Activated gamma-delta T cell treated with anti-CD3 and anti-CD28 coated beads, Interleukin-2, amount 50 U/mL, for 16 hours (primary cell): Measurements from ENCODE around the gene CCDC88C.

ENCODE experiments used
- DNase-seq: peaks from one replicate; pipeline ENCODE4 v3.0.0-alpha.2; 2020; ENCODE audit warnings: low read depth

CCDC88C gene

DNA sequence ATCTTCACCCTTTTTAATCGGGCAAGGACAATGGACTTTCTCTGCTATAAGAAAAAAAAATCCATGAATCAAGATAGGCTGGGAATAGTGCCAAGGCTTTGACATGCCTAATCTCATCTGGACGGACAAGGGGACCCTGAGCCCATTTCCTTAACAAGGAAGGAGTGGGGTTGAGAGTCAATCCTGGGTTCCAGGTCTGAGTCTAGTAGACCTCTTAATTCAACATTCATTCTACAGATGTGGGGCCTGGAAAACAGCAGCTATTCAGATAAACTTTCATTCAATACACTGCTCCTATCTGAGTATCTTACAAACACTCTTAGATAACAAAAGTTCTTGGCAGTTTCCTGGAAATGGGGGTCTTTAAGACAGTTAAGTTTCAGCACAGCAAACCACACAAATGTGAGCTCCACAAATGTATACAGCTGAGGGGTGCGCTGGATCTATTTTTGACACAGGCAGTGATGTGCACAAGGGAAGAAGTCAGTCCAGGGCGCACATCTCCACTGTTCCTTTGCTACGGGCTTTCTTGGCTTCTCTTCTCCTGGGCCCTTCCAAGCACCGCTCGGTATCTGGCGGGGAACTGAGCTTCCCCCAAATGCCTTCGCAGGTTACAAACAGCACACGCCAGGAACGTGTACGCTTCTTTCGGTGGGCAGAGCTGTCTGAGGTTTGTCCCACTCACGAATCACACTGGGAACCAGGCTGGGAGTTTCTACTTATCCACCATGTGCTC is 90.9 kb downstream of the CCDC88C start:
- DNase-seq: no peak

DNA sequence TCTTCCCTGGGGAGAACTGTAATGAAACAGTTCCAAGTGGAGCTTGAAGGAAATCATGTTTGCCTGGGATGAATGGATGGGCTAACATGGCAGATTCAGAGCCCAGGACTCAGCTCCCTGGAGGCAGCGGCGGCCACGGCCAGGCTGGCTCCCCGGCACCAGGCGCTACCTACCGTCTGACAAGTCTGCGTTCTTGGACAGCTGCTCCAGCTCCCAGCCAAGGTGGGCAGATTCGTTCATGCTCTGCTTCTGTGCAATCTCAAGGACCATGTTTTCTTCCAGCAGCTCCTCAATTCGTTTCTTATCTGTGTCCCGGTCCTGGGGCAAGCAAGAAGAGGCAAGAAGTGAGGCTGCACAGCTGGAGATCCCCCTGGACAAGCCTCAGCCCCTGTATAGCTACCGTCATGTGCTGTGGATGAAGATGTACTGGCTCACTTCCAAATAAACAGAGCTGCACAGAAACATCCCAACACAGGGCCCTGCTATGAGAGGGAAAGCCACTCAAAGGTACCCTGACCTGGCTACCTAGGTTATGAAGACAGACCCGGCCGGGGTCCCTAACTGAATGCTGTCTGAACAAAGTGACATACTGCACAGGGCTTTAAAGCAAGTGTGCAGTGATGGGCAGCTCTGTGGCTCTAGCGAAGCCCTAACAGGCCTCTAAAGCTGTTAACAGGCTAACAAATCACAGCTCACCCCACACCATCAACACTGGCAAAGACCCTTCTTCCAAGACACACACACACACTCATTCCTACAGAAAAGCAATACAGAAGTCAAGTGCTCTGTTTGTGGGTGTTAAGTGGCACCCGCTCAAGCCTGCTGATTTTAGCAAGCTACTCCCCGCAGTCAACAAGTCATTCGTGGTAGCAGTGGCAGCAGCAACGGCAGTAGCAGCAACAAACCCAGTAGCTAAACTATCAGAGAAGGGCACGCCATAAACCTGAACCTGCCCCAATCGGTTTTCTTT is 92.7 kb downstream of the CCDC88C start:
- no peak for DNase-seq

DNA sequence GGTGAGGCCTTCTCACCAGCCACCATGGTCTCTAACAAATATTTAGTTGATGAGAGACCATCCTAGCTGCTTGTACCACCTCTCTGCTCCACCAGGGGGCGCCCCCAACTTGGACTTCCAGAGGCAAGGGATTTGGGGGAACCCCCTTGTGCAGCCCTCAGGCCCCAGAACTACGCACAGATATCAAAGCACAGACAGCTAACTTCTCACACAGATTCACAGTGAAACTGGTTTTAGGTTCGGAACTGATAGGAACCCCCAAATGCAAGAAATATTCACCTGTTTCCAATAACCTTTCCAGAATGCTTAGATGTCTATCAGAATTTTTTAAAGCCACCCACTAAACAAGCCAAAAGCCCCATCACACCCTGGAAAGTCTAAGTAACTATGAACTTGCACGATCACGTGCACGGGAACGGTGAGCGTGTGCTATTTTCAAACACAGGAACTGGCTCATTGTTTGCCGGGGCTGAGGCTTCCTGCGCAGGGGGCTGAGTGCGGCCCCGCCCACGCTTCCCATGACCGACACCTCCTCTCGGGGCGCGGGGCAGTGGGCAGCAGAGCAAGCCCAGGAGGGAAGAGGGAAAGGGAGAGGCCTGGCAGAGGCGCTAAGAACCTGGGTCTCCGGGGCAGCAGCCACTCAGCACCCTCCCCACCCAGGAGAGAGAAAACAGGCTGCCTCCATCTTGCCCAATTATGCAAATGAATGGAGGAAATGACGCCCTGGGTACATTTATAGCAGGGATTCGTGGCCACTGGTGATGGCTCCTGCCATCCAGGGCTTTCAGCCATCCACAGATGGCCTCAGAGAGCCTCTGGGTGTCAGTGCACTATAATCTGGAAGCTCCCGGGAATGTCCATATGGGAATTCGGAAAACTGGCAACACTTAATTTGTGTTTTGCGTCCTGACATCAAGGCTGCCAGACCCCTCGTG is 93.7 kb downstream of the CCDC88C start:
- DNase-seq: peak; percentile 94

DNA sequence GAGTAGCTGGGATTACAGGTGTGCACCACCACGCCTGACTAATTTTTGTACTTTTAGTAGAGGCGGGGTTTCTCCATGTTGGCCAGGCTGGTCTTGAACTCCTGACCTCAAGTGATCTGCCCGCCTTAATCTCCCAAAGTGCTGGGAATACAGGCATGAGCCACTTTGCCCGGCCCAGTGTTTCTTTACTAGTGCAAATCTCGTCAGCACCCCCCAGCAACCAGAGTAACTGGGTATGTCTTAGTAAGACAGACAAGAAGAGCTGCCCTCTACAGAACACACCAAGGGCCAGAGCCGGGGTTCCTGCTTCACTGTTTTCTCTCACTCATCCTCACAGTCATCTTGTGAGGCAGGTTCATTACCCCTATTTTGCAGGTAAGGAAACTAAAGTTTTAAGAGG is 94.6 kb downstream of the CCDC88C start:
- no peak for DNase-seq

DNA sequence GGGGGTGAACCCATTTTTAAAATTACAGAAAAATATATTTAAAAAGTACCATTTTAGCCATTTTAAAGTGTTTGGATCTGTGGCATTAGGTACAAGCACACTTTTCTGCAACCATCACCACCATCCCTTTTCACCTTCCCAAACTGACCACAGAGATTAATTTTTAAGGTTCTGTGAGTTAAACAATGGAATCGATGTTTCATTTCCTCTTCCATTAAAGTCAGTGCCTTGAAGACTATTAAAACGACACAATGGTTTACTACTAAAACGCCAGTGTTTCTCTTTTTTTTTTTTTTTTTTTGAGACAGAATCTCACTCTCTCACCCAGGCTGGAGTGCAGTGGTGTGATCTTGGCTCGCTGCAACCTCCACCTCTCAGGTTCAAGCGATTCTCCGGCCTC is 95.0 kb downstream of the CCDC88C start:
- DNase-seq: no peak

DNA sequence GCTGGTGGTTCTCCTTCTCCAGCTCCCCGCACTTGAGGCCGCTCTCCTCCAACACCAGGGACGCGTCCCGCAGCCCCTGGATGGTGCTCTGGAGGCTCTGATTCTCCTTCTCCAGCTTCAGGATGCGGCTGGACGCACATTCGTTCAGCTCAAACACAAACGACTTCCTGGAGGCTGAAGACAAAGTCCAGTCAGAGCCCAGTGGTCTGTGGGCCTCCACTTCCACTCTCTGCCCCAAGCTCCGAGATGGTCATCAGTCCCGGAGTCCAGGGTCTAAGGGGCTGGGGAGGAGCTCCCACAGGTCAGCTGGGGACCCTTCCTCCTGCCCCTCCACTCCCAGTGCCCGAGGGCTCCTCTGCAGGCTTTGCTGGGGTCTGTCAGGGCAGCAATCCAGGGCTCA is 96.5 kb downstream of the CCDC88C start:
- no peak for DNase-seq

DNA sequence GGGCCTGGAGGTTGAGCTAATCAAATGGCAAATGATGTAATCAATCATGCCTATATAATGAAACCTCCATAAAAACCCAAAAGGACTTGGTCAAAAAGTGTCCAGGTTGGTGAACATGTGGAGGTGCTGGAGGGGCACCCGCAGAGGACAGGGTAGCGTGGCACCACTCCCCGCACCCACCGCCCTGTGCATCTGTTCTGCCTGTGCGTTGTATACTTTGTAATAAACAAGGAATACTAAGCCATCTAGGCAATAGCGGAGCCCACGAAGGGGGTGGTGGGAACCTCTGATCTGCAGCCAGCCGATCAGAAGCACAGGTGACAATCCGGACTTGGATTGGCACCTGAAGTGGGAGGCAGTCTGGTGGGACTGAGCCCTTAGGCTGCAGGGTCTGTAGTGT is 97.4 kb downstream of the CCDC88C start:
- DNase-seq: no peak

DNA sequence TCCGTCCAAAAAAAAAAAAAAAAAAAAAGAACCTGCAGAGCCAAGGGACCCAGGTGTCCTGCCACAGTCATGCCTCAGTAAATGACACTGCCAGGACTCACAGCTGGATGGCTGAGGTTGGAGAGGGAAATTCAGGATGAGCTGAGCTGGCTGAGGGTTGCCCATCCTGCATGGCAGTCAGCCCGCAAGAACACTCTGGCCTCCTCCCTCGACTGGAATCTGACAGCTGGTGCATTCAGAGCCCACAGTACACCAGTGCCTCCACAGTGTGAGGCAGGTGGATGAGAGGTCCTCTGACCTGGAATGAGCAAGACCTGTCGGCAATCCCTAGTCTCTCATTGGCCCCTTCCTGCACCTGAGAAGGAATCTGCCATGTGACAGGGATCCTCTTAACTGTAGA is 98.7 kb downstream of the CCDC88C start:
- no peak for DNase-seq

DNA sequence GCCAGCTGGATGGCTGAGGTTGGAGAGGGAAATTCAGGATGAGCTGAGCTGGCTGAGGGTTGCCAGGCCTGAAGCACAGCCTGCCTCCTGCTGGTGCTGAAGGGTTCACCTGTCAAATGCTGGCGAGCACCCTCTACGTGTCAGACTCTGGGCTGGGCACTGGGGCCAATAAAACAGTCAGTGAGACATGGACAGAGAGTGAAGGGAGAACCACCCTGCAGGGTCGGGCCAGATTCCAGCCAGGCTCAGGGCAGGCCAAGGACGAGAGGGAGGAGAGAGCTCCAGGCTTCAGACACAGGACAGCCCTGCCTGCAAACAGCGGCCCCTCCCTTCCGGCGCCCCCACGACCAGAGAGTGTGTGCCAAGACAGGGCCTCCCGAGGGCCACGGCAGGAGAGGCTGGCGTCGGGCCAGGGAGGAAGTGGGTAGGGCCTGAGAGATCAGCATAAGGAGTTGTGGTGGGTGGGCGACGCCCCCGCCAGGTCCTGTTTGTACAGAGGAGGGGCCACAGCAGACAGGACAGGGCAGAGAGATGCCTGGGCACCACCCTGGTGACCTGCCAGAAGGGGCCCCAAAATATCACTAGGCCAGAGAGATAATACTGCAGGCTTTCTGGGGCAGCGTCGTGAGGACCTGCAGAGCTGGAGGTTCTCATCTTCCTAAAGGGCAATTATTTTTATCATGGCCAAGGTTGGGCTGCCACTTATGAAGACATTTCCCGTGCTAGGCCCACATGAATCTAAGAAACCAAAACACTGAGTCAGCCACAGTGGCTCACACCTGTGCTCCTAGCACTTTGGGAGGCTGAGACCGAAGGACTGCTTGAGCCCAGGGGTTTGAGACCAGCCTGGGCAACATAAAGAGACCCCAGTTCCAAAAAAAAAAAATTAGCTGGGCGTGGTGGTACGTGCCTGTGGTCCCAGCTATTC is 100.0 kb downstream of the CCDC88C start:
- DNase-seq: peak; percentile 71

DNA sequence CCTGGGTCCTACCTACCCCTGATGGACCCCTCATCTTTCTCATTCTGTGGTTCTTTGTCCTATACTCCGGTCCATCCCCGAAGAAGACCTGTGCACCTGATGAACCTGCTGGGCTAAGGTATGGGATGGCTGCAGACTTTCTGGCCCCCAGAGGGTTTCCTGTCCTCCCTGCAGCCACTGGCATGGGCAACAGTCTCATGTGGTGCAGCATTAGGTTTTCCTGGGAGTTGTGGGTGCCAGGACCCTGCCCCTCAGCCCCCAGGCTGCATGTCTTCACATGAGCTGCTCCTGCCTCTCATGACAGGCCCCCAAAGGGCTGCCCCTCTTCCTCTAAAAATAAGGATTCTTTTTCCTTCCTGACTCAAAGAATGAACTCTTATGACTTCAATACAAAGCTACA is 100.9 kb downstream of the CCDC88C start:
- no peak for DNase-seq

DNA sequence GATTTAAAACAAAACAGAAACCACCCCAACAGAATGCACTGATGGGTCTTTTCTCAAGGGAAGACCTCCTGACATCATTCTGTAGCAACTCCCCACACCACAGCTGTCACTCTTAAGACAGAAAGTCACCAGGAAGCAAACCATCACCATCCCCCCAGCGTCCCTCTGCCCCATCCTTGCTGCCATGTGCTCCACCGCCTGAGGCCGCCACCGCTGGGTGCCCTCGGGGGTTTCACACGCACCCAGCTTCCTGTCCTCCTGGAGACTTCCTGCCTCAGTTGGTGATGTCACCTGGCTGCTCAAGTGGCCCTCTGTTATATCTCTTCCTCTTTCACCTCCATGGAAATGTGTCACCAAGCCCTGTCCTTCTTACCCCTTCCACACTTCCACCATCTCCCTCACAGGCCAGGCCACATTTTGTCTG is 101.8 kb downstream of the CCDC88C start:
- peak; percentile 77 for DNase-seq

DNA sequence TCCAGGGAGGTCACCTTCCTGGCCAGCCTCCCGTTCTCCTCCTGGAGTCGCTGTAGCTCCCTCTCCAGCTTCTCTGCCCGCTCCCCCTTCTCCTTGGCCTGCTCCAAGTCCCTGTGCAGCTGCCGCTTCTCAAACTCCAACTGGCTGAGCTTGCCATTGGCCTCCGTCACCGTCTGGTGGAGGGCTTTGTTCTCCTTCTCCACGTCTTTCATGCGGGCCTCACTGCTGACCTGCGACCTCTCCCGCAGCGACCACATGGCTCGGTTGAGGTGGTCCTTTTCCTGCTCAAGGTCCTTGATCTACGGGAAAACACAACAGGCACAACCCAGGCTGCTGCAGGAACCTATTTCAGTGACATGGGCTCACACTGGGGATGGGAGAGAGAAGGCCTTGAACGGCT is 103.8 kb downstream of the CCDC88C start:
- no peak for DNase-seq

DNA sequence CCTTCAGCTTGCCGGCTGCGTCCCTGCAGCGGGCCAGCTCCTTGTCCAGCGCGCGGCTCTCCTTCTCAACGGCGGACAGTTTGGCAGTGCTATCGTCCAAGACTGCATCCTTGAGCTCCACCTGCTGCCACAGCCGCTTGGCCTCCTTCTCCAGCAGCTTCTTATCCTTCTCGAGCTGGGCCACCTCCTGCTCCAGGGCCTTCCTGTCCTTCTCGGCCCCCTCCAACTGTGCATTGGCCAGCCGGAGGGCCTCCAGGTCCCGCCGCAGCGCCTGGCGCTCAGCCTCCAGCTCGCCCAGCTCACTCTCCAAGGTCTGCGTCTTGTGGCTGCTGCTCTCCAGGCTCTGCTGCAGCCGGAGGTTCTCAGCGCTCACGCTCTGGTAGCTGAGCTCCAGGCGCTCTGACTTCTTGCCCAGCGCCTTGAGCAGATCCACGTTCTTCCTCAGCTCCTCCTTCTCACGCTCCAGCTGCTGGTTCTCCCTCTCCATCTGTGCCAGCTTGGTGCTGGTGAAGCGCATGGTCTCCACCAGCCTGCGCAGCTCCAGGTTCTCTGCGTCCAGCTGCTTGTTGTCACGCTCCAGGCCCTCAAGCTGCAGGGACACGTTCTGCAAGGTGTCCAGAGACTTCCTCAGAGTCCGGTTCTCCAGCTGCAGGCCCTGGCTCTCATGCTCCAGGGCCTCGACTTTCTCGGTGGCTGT is 104.3 kb downstream of the CCDC88C start:
- no peak for DNase-seq

DNA sequence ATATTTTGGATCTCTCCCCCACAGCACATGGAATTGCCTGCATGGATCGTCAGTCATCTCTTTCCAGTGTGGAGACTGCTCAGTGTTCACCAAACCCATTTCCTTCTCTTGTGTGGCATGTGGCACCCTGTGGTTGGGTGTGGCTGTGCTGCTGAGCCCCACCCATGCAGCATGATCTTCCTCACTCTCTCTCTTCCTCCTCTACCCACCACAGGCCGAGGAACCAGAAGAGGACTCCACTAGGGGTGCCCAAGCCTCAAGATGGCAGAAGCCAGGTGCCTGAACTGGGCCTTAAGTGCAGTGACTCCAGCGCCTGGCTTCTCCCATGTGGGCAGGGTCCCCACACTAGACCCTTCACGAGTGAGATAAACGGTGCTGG is 106.3 kb downstream of the CCDC88C start:
- DNase-seq: no peak

DNA sequence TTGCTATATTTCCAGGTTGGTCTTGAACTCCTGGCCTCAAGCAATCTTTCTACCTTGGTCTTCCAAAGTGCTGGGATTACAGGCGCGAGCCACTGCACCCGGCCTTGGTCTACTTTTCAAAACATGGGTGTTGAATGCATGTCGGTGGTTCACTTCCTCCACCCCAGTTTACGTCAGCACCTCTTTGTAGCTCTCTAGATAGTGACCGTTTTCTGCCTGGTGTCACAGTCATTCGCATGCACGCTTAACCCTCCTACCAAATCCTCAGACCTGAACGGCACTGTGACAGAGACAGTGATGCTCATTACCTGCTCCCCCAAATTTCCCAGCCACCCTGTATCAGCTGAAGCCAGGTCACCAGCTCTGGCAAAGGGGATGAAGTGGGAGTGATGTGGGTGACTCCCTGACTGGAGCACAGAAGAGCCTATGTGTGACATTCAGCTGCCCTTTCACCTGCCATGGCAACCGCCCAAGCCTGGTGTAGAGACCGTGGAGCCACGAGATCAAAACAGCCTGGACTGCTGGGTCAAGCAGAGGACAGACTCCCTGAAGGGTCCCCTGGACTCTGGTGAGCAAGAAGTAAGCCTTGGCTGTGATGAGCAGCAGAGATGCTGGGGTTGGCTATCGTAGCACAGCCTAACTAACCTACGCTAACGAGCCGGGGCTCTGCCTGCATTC is 106.9 kb downstream of the CCDC88C start:
- no peak for DNase-seq

DNA sequence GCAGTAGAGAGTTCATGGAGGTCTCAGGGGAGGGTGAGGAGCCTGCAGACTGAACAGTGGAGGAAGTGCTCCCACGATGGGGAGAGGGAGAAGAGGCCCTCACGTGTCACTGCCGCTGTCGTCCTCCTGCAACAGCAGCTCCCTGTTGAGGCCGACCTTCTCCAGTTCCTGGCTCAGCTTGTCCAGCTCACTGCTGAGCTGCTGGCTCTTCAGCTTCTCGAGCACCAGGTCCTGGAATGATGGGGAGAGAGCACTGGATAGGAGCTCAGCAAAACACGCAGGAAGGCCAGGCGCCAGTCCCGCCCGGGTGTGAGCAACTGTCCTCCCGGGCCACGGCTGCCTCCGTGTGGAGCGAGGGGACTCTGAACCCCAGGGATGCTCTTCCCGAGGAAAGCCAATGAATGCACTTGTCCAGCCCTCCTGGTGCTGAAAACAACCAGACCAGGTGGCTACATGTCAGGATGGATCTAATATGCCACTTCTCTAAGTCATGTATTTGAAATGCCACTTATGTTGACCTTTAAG is 107.8 kb downstream of the CCDC88C start:
- no peak for DNase-seq

DNA sequence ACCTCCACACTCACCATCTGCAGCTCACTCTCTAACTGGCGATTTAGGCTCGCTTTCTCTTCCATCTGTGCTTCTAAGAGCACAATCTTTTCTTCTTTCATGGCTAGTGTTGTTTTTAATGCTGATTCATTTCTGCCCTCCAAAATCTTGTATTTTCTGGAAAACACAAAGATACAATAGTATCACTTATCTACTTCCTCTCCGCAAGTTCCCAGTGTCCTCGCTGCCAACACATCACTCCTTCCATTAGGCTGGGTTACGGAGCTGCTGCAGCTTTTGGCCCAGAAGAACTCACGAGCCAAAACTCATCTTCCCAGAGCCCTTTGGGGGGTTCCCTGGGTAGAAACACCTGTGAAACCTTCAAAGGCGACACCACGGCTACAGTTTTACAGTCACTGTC is 109.3 kb downstream of the CCDC88C start:
- no peak for DNase-seq

DNA sequence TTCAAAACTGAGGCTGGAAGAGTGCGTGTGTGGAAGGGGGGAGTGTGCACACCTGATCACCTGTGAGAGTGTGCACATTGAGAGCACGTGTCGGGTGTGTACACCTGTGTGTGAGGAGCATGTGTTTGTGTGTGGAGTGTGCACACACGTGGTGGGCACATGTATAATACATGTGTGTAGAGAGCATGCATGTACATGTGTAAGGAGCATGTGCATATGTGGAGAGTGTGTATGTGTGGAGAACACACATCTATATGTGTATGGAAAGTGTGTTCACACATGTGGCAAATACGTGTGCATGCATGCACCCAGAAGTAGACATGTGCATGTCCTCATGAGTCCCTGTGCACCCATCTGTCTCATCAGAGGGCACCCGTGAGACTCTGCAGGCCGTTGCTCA is 110.0 kb downstream of the CCDC88C start:
- no peak for DNase-seq

DNA sequence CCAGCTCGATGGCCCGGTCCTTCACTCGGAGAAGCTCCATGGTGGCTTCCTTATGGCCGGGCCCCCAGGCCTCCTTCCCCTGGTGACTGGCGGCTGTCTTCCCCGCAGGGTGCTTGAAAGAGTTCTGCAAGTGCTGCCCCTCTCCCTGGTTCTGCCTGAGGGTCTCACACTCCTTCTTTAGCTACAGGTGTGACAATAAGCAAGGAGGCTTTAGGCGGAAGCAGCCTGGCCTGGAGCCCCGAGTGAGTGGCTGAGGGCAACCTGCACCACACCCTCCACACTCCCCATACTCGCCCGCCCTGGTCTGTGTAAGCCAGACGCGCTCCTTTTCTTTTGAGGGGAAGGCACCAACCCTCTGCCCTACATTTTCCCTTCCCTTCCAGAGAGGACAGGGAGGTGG is 110.6 kb downstream of the CCDC88C start:
- no peak for DNase-seq

DNA sequence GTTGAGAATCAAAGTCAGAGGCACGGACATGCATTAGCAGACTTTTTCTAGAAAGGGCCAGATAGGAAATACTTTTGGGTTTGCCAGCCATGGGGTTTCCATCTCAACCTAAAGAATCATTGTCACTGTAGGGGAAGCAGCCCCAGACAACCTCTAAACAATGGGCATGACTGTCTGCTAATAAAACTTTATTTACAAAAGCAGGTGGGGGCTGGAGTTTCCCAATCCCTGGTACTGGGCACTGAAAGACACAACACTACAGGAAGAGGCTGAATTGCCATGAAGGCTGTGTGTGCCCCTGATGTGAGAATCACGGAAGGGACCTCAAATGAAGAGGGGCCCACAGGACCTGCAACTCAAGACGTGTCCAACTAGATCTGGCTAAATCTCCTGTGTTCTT is 111.1 kb downstream of the CCDC88C start:
- DNase-seq: no peak
